Measurements from ENCODE around the gene ISCA2.

Gene ISCA2

GRCh38 chr14:74469548-74470518 is 23.7 kb upstream of the ISCA2 start:
- no peaks in the 10 kb centered on the region for H3K9me3 ChIP-seq (ENCODE audit: low read length)
- H3K4me2 ChIP-seq (ENCODE audit: low read length) = no peak overlapping the region
- H3K27ac ChIP-seq (ENCODE audit: low read depth, low read length, poor library complexity, severe bottlenecking) = no peak overlapping the region
- no peak overlapping the region for H2AFZ ChIP-seq (ENCODE audit: low read length)
- H3K36me3 ChIP-seq (ENCODE audit: insufficient read depth, low read length) = no peaks in the 10 kb centered on the region
- TF ChIP-seq, protein P1, sequence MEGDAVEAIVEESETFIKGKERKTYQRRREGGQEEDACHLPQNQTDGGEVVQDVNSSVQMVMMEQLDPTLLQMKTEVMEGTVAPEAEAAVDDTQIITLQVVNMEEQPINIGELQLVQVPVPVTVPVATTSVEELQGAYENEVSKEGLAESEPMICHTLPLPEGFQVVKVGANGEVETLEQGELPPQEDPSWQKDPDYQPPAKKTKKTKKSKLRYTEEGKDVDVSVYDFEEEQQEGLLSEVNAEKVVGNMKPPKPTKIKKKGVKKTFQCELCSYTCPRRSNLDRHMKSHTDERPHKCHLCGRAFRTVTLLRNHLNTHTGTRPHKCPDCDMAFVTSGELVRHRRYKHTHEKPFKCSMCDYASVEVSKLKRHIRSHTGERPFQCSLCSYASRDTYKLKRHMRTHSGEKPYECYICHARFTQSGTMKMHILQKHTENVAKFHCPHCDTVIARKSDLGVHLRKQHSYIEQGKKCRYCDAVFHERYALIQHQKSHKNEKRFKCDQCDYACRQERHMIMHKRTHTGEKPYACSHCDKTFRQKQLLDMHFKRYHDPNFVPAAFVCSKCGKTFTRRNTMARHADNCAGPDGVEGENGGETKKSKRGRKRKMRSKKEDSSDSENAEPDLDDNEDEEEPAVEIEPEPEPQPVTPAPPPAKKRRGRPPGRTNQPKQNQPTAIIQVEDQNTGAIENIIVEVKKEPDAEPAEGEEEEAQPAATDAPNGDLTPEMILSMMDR (IDR thresholded peaks at IDR 0.05; ENCODE audit: low read length) = no peak
- no peak for TF ChIP-seq EZH2 (IDR thresholded peaks at IDR 0.05; ENCODE audit: borderline replicate concordance, low read length)
- no peaks in the 10 kb centered on the region for H3K4me1 ChIP-seq (ENCODE audit: insufficient read depth, low read length, severe bottlenecking)
- H3K9me2 ChIP-seq (ENCODE audit: low read depth, low read length) = no peaks in the 10 kb centered on the region
- no peaks in the 10 kb centered on the region for H3F3A ChIP-seq (ENCODE audit: insufficient read depth, low read length)
- no peak overlapping the region for H3K9ac ChIP-seq (ENCODE audit: low read length)
- no peaks in the 10 kb centered on the region for H3K27me3 ChIP-seq (ENCODE audit: insufficient read depth, low read length)
- H3K4me3 ChIP-seq (ENCODE audit: low read depth, low read length, poor library complexity, severe bottlenecking) = no peak overlapping the region
- H3K79me2 ChIP-seq (ENCODE audit: insufficient read depth, low read length) = no peaks in the 10 kb centered on the region
- no peaks in the 10 kb centered on the region for H4K20me1 ChIP-seq (ENCODE audit: insufficient read depth, low read length)

- H3K9me2 ChIP-seq (ENCODE audit: low read depth, low read length) = no peaks in the 10 kb centered on the region
- no peaks in the 10 kb centered on the region for H3K36me3 ChIP-seq (ENCODE audit: insufficient read depth, low read length)
- no peak overlapping the region for H2AFZ ChIP-seq (ENCODE audit: low read length)
- no peaks in the 10 kb centered on the region for H3K79me2 ChIP-seq (ENCODE audit: insufficient read depth, low read length)
- no peaks in the 10 kb centered on the region for H3K27me3 ChIP-seq (ENCODE audit: insufficient read depth, low read length)
- H3K4me1 ChIP-seq (ENCODE audit: insufficient read depth, low read length, severe bottlenecking) = no peaks in the 10 kb centered on the region
- TF ChIP-seq, protein P1 (IDR thresholded peaks at IDR 0.05; ENCODE audit: low read length) = no peak
- no peak for TF ChIP-seq EZH2 (IDR thresholded peaks at IDR 0.05; ENCODE audit: borderline replicate concordance, low read length)
- no peaks in the 10 kb centered on the region for H4K20me1 ChIP-seq (ENCODE audit: insufficient read depth, low read length)
- H3K9ac ChIP-seq (ENCODE audit: low read length) = no peak overlapping the region
- no peak overlapping the region for H3K4me2 ChIP-seq (ENCODE audit: low read length)
- no peaks in the 10 kb centered on the region for H3K9me3 ChIP-seq (ENCODE audit: low read length)
- H3K27ac ChIP-seq (ENCODE audit: low read depth, low read length, poor library complexity, severe bottlenecking) = no peak overlapping the region
- no peak overlapping the region for H3K4me3 ChIP-seq (ENCODE audit: low read depth, low read length, poor library complexity, severe bottlenecking)
- no peaks in the 10 kb centered on the region for H3F3A ChIP-seq (ENCODE audit: insufficient read depth, low read length)
Measured at GRCh38 chr14:74472601-74473000, 21.0 kb upstream of the ISCA2 start.

DNA sequence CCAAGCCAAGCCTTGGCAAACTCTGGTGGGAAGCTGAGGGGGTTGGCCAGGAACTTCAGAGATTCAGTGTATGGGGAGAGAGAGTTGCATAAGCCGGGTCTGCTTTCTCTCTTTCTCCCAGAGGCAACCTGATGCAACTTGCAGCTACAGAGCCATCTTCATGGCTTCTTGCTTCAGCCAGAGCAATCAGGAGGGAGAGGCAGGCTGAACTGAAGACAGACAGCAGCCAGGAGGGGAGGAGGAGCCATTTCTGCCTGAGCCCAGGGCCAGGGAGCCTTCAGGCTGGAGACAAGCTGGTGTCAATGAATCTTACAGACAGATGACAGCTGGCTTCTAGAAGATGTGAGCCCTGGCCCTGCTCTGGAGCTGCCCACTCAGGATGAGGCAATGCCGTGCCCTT is 19.2 kb upstream of the ISCA2 start:
- TF ChIP-seq EZH2 (IDR thresholded peaks at IDR 0.05; ENCODE audit: borderline replicate concordance, low read length) = no peak
- TF ChIP-seq, protein P1 (IDR thresholded peaks at IDR 0.05; ENCODE audit: low read length) = no peak
- no peaks in the 10 kb centered on the region for H3F3A ChIP-seq (ENCODE audit: insufficient read depth, low read length)
- H4K20me1 ChIP-seq (ENCODE audit: insufficient read depth, low read length) = no peaks in the 10 kb centered on the region
- H3K4me3 ChIP-seq (ENCODE audit: low read depth, low read length, poor library complexity, severe bottlenecking) = no peak overlapping the region
- no peak overlapping the region for H3K4me2 ChIP-seq (ENCODE audit: low read length)
- no peak overlapping the region for H3K9ac ChIP-seq (ENCODE audit: low read length)
- no peaks in the 10 kb centered on the region for H3K79me2 ChIP-seq (ENCODE audit: insufficient read depth, low read length)
- H3K9me2 ChIP-seq (ENCODE audit: low read depth, low read length) = no peaks in the 10 kb centered on the region
- H2AFZ ChIP-seq (ENCODE audit: low read length) = no peak overlapping the region
- no peaks in the 10 kb centered on the region for H3K9me3 ChIP-seq (ENCODE audit: low read length)
- H3K4me1 ChIP-seq (ENCODE audit: insufficient read depth, low read length, severe bottlenecking) = no peaks in the 10 kb centered on the region
- H3K27me3 ChIP-seq (ENCODE audit: insufficient read depth, low read length) = no peaks in the 10 kb centered on the region
- H3K27ac ChIP-seq (ENCODE audit: low read depth, low read length, poor library complexity, severe bottlenecking) = no peak overlapping the region
- H3K36me3 ChIP-seq (ENCODE audit: insufficient read depth, low read length) = no peaks in the 10 kb centered on the region
